Measurements from ENCODE around the gene SPOPL. TPM values are rescaled to one million over a fixed set of nuclear protein-coding genes. Genes with fewer than 3 reads are reported as not detected.

The SPOPL gene
- total and polyA plus RNA-seq, 10 of the 15 experiments (the other 5 are each of a cell fraction or from before 2014, with no cell fraction given), result 4.0 to 25.0 (median 11.5) TPM

GRCh38 chr2:138504546-138505235, 3.1 kb downstream of the SPOPL start:
- BruUV-seq (replicated peaks), result no TSS peak
- peaks cover 18% of the 10 kb centered on the region for H3K4me1 ChIP-seq (ENCODE audit: control insufficient read depth, insufficient read depth, low read length)
- no peak for FAIRE-seq
- H3K9ac ChIP-seq (ENCODE audit: control insufficient read depth, insufficient read depth, low read length), result peak overlapping the region; percentile 7; the same call in 1 of the 2 replicates
- H3K9me3 ChIP-seq (replicated peaks; ENCODE audit: control insufficient read depth, insufficient read depth, low read length), result peaks cover 2% of the 10 kb centered on the region; the same call in 2 of the 3 replicates
- SMC1A ChIA-PET (ENCODE audit: uncharacterized antibody, unreplicated experiment), result interaction anchor here (1.0 to 10.5 kb wide), 8 partner anchors 11 to 207 kb away, joined by 4 to 142 read pairs (median 8); no protein-coding TSS in a partner anchor
- peaks cover 89% of the 10 kb centered on the region for H3K79me2 ChIP-seq (ENCODE audit: control insufficient read depth, insufficient read depth, low read length)
- H3K36me3 ChIP-seq (ENCODE audit: control insufficient read depth in 2 of 2, insufficient read depth in 2 of 2, low read length in 1 of 2), result no peaks in the 10 kb centered on the region; a peak in 1 of 4 replicates
- H3K4me3 ChIP-seq, result peak overlapping the region; percentile 80
- POLR2A ChIA-PET, result interaction anchor here (0.5 to 2.4 kb wide), 4 partner anchors 15 to 32 kb away, joined by 4 to 29 read pairs (median 8); no protein-coding TSS in a partner anchor
- no peak for DNase-seq (ENCODE audit: low read depth, low spot score)
- H4K20me1 ChIP-seq (ENCODE audit: control insufficient read depth, insufficient read depth), result no peaks in the 10 kb centered on the region
- RAD21 ChIA-PET (ENCODE audit: unreplicated experiment), result interaction anchor here (0.7 to 5.0 kb wide), 8 partner anchors 11 to 282 kb away, joined by 3 to 26 read pairs (median 6); no protein-coding TSS in a partner anchor
- no peaks in the 10 kb centered on the region for H3K27me3 ChIP-seq (replicated peaks in 1 of 2; ENCODE audit: control insufficient read depth in 2 of 2, insufficient read depth in 2 of 2, low read length in 1 of 2)
- CTCF ChIA-PET, result interaction anchor here (0.7 to 3.1 kb wide), 6 partner anchors 11 to 129 kb away, joined by 3 to 15 read pairs (median 4); no protein-coding TSS in a partner anchor
- intact Hi-C loops (cut with micrococcal nuclease; ENCODE audit: unreplicated experiment), result loop anchor here (10.0 kb wide), 1 partner anchor 210 kb away; no protein-coding TSS in a partner anchor
- H2AFZ ChIP-seq (ENCODE audit: control insufficient read depth, low read depth, low read length), result no peak overlapping the region; the same call in 1 of the 2 replicates
- peak overlapping the region; percentile 73 for H3K27ac ChIP-seq (ENCODE audit: control insufficient read depth, insufficient read depth)
- in situ Hi-C loops (cut with MboI), result no loop called here
- WGBS (ENCODE audit: insufficient coverage, insufficient replicate concordance, low lambda C conversion rate, missing lambda C conversion rate), result 0% methylated on average over 2 of the region's 2 CpGs
- ATAC-seq, result peak; percentile 26
- peak overlapping the region; percentile 89 for H3K4me2 ChIP-seq (ENCODE audit: control insufficient read depth, insufficient read depth)
- TF ChIP-seq PAX8 (IDR thresholded peaks at IDR 0.05) (no peak), MLLT1 (IDR thresholded peaks at IDR 0.05) (0 out of 2 replicates have a peak, but pooled peaks have one; percentile 12), EP300 (IDR thresholded peaks at IDR 0.05; ENCODE audit: borderline replicate concordance in 1 of 2, control insufficient read depth in 1 of 2, low read depth in 2 of 2, low read length in 2 of 2) (0 out of 4 replicates have a peak, but pooled peaks of 1 of the 2 experiments have one; percentile 22), BHLHE40 (IDR thresholded peaks at IDR 0.05; ENCODE audit: borderline replicate concordance in 1 of 2, low read depth in 2 of 2, low read length in 1 of 2) (peak; percentile 14 to 47; a peak in 2 of 4 replicates), MEF2A (IDR thresholded peaks at IDR 0.05; ENCODE audit: insufficient read depth, low read depth, low read length) (0 out of 2 replicates have a peak, but pooled peaks have one; percentile 22), SKIL (IDR thresholded peaks at IDR 0.05; ENCODE audit: low read depth, poor library complexity, severe bottlenecking) (peak; percentile 29), PML (IDR thresholded peaks at IDR 0.05; ENCODE audit: low read length) (0 out of 2 replicates have a peak, but pooled peaks have one; percentile 28), ZNF687 (IDR thresholded peaks at IDR 0.05) (no peak), SPI1 (IDR thresholded peaks at IDR 0.05; ENCODE audit: borderline replicate concordance, insufficient read depth, low read depth, low read length) (peak; percentile 82), ATF7 (IDR thresholded peaks at IDR 0.05; ENCODE audit: low read depth) (peak; percentile 40; the same call in 1 of the 2 replicates)
- TF ChIP-seq, protein P1, sequence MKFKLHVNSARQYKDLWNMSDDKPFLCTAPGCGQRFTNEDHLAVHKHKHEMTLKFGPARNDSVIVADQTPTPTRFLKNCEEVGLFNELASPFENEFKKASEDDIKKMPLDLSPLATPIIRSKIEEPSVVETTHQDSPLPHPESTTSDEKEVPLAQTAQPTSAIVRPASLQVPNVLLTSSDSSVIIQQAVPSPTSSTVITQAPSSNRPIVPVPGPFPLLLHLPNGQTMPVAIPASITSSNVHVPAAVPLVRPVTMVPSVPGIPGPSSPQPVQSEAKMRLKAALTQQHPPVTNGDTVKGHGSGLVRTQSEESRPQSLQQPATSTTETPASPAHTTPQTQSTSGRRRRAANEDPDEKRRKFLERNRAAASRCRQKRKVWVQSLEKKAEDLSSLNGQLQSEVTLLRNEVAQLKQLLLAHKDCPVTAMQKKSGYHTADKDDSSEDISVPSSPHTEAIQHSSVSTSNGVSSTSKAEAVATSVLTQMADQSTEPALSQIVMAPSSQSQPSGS (IDR thresholded peaks at IDR 0.05; ENCODE audit: low read length), result 0 out of 2 replicates have a peak, but pooled peaks have one; percentile 18
